Chondrocyte (in vitro differentiated cells): ENCODE data around the gene SMARCAL1. TPM values are rescaled to one million over a fixed set of nuclear protein-coding genes. Genes with fewer than 3 reads are reported as not detected.

Experiments
- DNase-seq: peaks from one replicate; pipeline ENCODE4 v3.0.0; 2021; ENCODE audit warnings: mixed read lengths, low spot score
- H3K27ac Mint-ChIP-seq: one replicate; pipeline ENCODE4 v1.8.0; 2021; ENCODE audit warnings: mild to moderate bottlenecking, moderate library complexity, mixed read lengths; ENCODE audit not compliant: unreplicated experiment
- H3K27me3 Mint-ChIP-seq: 2 replicates; pipeline ENCODE4 v1.8.0; 2021; ENCODE audit warnings: low read depth, mixed read lengths
- H3K36me3 Mint-ChIP-seq: 2 replicates; pipeline ENCODE4 v1.8.0; 2021; ENCODE audit warnings: low read depth, mixed read lengths
- H3K4me1 Mint-ChIP-seq: 2 replicates; pipeline ENCODE4 v1.8.0; 2021; ENCODE audit warnings: low read depth, mild to moderate bottlenecking, mixed read lengths
- H3K4me3 Mint-ChIP-seq: one replicate; pipeline ENCODE4 v1.8.0; 2021; ENCODE audit warnings: mild to moderate bottlenecking, moderate library complexity, mixed read lengths; ENCODE audit not compliant: unreplicated experiment
- H3K9me3 Mint-ChIP-seq: 2 replicates; pipeline ENCODE4 v1.8.0; 2021; ENCODE audit warnings: low read depth, mixed read lengths
- CTCF ChIP-seq: fragments of 200-600 bp; sonication (generic); IDR thresholded peaks from 2 replicates; pipeline ENCODE4 v1.5.0; 2021; ENCODE audit warnings: antibody characterized with exemption, mild to moderate bottlenecking, moderate library complexity
- total RNA-seq: library from RNA; stranded (reverse); gene quantifications from 3 replicates; pipeline ENCODE4 v1.2.1, GENCODE V29; 2021

SMARCAL1 gene
- total RNA-seq, 1 donor from 2014 or later = 26.3 TPM

DNA sequence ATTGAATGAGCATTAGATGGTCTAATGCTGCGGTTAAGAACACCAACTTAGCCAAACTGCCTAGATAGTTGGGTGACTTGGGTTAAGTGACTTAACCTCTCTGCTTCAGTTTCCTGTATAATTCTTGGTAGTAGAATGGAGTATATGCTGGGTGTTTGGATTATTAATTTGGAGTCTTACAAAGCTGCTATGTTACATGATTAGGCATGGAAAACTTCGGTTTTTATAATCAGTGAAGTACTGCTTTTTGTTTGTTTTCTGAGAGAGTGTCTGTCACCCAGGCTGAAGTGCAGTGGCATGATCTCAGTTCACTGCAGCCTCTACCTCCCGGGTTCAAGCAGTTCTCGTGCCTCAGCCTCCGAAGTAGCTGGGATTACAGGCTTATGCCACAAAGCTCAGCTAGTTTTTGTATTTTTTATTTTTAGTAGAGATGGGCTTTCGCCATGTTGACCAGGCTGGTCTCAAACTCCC lies 90.9 kb downstream of the SMARCAL1 start:
- no peaks in the 10 kb centered on the region for H3K9me3 Mint-ChIP-seq
- no peak overlapping the region for H3K4me3 Mint-ChIP-seq
- peaks cover 71% of the 10 kb centered on the region for H3K4me1 Mint-ChIP-seq
- H3K27me3 Mint-ChIP-seq = no peaks in the 10 kb centered on the region
- H3K27ac Mint-ChIP-seq = no peak overlapping the region
- DNase-seq = no peak
- H3K36me3 Mint-ChIP-seq = peaks cover 46% of the 10 kb centered on the region
- TF ChIP-seq CTCF = no peak

DNA sequence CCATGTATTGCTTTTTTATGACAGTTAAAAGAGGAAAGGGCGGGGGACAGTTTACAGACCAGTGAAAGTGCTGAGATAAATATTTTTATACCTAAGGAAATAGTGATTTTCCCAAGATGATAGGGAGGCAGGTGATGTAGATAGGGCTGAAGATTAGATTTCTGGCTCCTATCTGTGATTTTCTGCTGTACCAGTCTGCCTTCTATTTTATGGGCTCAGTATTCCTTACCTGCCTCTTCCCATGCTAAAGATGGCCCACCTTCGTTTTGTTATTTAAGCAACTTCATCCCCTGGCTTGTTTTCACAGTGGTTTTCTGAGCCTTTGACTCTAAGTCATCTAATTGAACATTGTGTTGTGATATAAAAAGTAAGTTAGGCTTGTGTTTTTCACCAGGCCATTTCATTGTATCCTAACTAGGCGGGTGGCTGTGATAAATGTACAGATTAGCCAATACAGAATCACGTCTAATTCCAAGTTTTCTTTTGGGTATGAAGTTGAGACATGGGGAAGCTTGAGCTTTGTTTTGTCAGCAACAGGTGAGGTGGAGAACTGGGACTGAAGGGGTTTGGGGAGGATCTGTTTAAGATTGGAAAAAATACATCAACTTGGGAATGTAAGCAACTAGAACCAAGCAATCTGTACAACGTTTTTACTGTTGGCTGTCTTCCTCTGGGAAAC lies 91.6 kb downstream of the SMARCAL1 start:
- H3K27me3 Mint-ChIP-seq = no peaks in the 10 kb centered on the region
- H3K27ac Mint-ChIP-seq = no peak overlapping the region
- peaks cover 48% of the 10 kb centered on the region for H3K36me3 Mint-ChIP-seq
- H3K9me3 Mint-ChIP-seq = no peaks in the 10 kb centered on the region
- H3K4me3 Mint-ChIP-seq = no peak overlapping the region
- TF ChIP-seq CTCF = no peak
- H3K4me1 Mint-ChIP-seq = peaks cover 66% of the 10 kb centered on the region
- no peak for DNase-seq

- Mint-ChIP-seq H3K4me1 (peaks cover 62% of the 10 kb centered on the region), H3K27ac (no peak overlapping the region), H3K36me3 (peaks cover 43% of the 10 kb centered on the region)
Measured at GRCh38 chr2:216504376-216504762, 92.1 kb downstream of the SMARCAL1 start.

DNA sequence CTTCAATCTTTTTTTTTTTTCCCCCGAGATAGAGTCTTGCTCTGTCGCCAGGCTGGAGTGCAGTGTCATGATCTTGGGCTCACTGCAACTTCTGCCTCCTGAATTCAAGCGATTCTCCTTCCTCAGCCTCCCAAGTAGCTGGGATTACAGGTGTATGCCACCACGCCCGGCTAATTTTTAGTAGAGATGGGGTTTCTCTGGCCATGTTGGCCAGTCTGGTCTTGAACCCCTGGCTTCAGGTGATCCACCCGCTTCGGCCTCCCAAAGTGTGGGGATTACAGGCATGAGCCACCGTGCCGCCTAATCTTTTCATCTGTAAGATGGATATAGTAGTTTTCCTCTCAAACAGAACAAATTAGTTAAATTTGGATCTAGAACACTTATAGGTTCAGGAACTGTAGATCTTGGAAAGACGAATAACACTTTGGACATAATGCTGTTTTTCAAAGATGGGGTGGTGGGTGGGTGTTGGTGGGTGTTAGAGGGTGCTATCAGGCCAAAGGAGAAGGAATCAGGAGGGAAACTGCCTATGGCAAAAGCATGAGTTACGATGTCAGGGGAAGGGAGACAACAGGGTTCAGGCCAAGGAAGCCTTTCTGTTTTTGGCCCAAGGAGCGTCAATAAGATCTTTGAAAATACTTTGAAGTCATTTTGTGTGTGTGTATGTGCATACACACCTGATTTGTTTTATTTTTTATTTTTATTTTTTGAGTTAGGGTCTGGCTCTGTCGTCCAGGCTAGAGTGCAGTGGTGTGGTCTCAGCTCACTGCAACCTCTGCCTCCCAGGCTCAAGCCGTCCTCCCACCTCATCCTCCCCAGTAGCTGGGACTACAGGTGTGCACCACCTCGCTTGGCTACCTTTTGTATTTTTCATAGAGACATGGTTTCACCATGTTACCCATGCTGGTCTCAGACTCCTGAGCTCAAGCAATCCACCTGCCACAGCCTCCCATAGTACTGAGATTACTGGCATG lies 93.1 kb downstream of the SMARCAL1 start:
- Mint-ChIP-seq H3K36me3 (peaks cover 34% of the 10 kb centered on the region), H3K4me3 (no peak overlapping the region), H3K4me1 (peaks cover 52% of the 10 kb centered on the region), H3K9me3 (no peaks in the 10 kb centered on the region), H3K27ac (peak overlapping the region; percentile 59), H3K27me3 (no peaks in the 10 kb centered on the region)
- DNase-seq = no peak
- no peak for TF ChIP-seq CTCF

More at GRCh38 chr2:216504376-216504762, 92.1 kb downstream of the SMARCAL1 start:
- Mint-ChIP-seq H3K27me3 (no peaks in the 10 kb centered on the region), H3K9me3 (no peaks in the 10 kb centered on the region), H3K4me3 (no peak overlapping the region)
- no peak for TF ChIP-seq CTCF
- no peak for DNase-seq
